Measurements from ENCODE around the gene UTP11.

The UTP11 gene

DNA sequence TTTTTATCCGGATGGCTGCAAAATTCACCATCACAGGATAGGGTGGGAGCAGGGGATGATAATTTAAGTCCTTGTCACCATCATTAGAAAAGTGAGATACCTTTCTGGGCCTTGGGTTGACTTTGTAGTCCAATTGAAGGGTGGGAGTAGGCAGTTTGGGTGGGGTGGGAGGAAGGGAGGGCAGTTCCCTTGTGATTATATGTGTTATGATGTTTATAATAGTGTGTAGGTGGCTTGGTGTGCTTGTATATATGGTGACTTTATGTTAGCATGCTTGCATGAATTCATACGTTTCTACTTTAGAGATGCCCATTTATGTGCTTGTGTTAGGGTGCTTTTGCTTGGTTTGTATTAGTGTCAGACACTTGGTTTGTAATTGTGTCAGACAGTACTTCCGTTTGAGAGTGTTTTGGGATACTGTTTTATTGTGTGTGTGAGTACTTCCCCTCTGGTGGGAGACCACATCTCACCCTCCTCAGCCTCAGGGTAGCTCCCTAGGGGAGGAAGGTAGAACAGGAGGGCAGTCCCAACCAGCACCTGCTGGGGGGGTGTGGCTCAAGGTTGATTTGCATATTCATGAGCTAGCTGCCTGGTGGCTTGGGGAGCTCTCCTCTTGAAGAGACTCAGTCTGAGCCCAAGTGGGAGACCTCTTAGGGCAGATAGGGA is 40.3 kb downstream of the UTP11 start:
- peaks cover 47% of the 10 kb centered on the region for H3K27me3 Mint-ChIP-seq
- no peaks in the 10 kb centered on the region for H3K9me3 Mint-ChIP-seq
- intact Hi-C loops (cut with micrococcal nuclease) = no loop called here
- no peak overlapping the region for H3K4me3 Mint-ChIP-seq
- H3K27ac Mint-ChIP-seq = no peak overlapping the region
- no peaks in the 10 kb centered on the region for H3K4me1 Mint-ChIP-seq (ENCODE audit: low read depth)
- no peaks in the 10 kb centered on the region for H3K36me3 Mint-ChIP-seq (ENCODE audit: low read depth)

DNA sequence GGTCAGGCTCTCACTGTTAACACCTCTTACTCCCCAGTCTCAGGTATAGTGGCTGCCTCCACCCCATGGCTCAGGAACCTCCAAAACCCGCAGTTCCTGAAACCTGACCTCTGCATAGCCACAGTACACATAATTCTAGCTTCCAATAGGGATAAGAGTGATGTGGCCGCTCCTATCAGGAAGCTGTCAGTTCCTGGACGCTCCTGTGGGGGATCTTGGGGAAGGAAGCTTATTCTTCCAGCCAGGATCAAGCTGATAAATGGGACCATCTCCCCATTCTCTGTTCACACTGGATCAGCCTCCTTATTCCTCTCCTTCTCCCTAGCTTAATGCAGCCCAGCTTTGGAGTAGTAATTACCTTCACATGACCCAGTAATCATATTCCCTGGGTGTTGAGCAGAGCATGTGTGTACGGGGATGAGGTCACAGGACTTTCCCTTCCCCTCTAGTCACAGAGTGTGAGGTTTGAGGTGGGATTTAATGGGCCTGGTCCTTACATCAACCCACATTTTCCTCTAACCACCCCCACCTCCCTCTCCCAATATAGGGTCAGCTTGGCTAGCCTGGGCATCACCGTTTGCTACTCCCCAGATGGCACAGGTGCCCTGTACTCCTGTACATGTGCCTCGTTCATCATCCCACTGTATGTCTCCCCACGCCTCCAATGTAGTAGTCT is 41.0 kb downstream of the UTP11 start:
- intact Hi-C loops (cut with micrococcal nuclease) = no loop called here
- Mint-ChIP-seq H3K4me1 (ENCODE audit: low read depth) (no peaks in the 10 kb centered on the region), H3K36me3 (ENCODE audit: low read depth) (no peaks in the 10 kb centered on the region), H3K4me3 (no peak overlapping the region), H3K27me3 (peaks cover 44% of the 10 kb centered on the region), H3K27ac (no peak overlapping the region), H3K9me3 (no peaks in the 10 kb centered on the region)

DNA sequence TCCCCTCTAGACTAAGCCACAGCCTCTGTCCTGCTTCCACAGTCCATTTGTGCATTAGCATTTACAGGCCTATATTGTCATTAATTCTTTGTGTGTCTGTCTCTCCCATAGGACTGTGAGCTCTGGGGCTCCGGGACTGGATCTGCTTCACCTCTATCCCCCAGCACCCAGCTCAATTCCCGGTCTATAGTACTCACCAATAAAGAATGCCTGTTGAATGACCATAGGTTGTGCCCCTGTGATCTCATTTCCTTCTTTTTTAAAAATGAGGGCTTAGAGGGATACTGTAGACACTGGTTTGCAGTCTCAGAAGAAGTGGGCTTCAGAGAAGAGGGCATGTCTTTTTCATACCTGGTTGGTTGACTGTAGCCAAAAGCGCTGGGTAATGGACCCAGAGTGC is 42.9 kb downstream of the UTP11 start:
- intact Hi-C loops (cut with micrococcal nuclease) = no loop called here
- no peaks in the 10 kb centered on the region for H3K36me3 Mint-ChIP-seq (ENCODE audit: low read depth)
- H3K27me3 Mint-ChIP-seq = peaks cover 34% of the 10 kb centered on the region
- no peaks in the 10 kb centered on the region for H3K4me1 Mint-ChIP-seq (ENCODE audit: low read depth)
- no peak overlapping the region for H3K4me3 Mint-ChIP-seq
- H3K9me3 Mint-ChIP-seq = no peaks in the 10 kb centered on the region
- no peak overlapping the region for H3K27ac Mint-ChIP-seq

GRCh38 chr1:38055965-38056364 is 43.4 kb downstream of the UTP11 start:
- H3K27me3 Mint-ChIP-seq = peaks cover 34% of the 10 kb centered on the region
- no peaks in the 10 kb centered on the region for H3K9me3 Mint-ChIP-seq
- intact Hi-C loops (cut with micrococcal nuclease) = no loop called here
- H3K27ac Mint-ChIP-seq = no peak overlapping the region
- H3K4me3 Mint-ChIP-seq = no peak overlapping the region
- H3K4me1 Mint-ChIP-seq (ENCODE audit: low read depth) = no peaks in the 10 kb centered on the region
- H3K36me3 Mint-ChIP-seq (ENCODE audit: low read depth) = no peaks in the 10 kb centered on the region

DNA sequence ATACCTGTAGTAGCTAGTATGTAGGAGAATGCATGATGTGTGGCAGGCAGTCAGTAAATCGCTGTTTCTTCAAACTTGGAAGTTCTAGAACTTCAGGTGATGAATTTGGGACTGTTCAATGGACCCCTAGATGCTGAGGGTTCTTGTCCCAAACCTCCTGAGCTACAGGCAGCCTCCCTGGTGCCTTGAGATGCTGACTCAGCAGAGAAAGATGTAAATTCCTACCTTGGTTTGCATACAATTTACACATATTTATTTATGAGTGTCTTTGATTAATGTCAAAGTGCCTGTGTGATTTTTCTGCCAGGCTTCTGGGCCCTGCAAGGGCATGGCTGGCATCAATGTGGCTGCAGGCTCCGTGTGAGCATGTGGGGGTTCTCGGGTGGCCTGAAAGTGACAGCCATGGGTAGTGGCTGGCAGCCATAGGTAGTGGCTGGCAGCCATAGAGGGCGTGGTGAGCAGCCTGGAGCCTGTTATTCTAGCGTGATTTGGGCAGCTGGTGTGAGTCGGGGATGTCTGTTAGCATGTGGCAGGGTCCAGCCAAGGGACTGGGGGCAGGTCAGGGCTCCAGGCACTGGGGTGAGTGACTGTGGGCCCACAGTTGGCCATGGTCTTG is 47.2 kb downstream of the UTP11 start:
- H3K27ac Mint-ChIP-seq = no peak overlapping the region

DNA sequence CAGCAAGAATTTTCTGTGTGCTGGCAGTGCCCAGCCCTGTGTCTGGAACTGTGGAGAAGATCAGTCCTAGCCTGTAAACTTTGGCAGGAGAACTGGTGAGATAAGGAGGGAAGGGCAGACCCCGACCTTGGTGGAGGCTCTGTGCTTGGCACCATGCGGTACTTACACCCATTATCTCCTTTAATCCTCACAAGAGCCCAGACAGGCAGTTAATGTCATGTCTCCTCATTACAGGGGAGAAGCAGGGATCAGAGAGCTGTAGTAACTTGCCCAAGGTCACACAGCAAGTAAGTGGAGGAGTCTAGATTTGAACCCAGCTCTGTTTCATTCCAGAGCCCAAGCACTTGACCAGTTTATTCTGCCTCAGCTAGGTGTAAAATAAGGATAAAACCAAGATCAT is 48.0 kb downstream of the UTP11 start:
- Mint-ChIP-seq H3K9me3 (no peaks in the 10 kb centered on the region), H3K4me3 (no peak overlapping the region), H3K27ac (no peak overlapping the region), H3K36me3 (ENCODE audit: low read depth) (no peaks in the 10 kb centered on the region), H3K4me1 (ENCODE audit: low read depth) (no peaks in the 10 kb centered on the region), H3K27me3 (peaks cover 9% of the 10 kb centered on the region)
- intact Hi-C loops (cut with micrococcal nuclease) = no loop called here

More for the DNA sequence above, 47.2 kb downstream of the UTP11 start:
- no peaks in the 10 kb centered on the region for H3K9me3 Mint-ChIP-seq
- no peak overlapping the region for H3K4me3 Mint-ChIP-seq
- peaks cover 12% of the 10 kb centered on the region for H3K27me3 Mint-ChIP-seq
- H3K36me3 Mint-ChIP-seq (ENCODE audit: low read depth) = no peaks in the 10 kb centered on the region
- intact Hi-C loops (cut with micrococcal nuclease) = no loop called here
- H3K4me1 Mint-ChIP-seq (ENCODE audit: low read depth) = no peaks in the 10 kb centered on the region

- H3K4me3 Mint-ChIP-seq = no peak overlapping the region
- intact Hi-C loops (cut with micrococcal nuclease) = no loop called here
- no peaks in the 10 kb centered on the region for H3K36me3 Mint-ChIP-seq (ENCODE audit: low read depth)
- H3K9me3 Mint-ChIP-seq = no peaks in the 10 kb centered on the region
- no peak overlapping the region for H3K27ac Mint-ChIP-seq
- no peaks in the 10 kb centered on the region for H3K4me1 Mint-ChIP-seq (ENCODE audit: low read depth)
- H3K27me3 Mint-ChIP-seq = peaks cover 9% of the 10 kb centered on the region
Measured at GRCh38 chr1:38061290-38061689, 48.8 kb downstream of the UTP11 start.

- Mint-ChIP-seq H3K27me3 (peaks cover 11% of the 10 kb centered on the region), H3K36me3 (ENCODE audit: low read depth) (no peaks in the 10 kb centered on the region), H3K4me3 (no peak overlapping the region), H3K27ac (no peak overlapping the region), H3K4me1 (ENCODE audit: low read depth) (no peaks in the 10 kb centered on the region), H3K9me3 (no peaks in the 10 kb centered on the region)
- intact Hi-C loops (cut with micrococcal nuclease) = no loop called here
Measured at GRCh38 chr1:38061883-38062328, 49.4 kb downstream of the UTP11 start.

DNA sequence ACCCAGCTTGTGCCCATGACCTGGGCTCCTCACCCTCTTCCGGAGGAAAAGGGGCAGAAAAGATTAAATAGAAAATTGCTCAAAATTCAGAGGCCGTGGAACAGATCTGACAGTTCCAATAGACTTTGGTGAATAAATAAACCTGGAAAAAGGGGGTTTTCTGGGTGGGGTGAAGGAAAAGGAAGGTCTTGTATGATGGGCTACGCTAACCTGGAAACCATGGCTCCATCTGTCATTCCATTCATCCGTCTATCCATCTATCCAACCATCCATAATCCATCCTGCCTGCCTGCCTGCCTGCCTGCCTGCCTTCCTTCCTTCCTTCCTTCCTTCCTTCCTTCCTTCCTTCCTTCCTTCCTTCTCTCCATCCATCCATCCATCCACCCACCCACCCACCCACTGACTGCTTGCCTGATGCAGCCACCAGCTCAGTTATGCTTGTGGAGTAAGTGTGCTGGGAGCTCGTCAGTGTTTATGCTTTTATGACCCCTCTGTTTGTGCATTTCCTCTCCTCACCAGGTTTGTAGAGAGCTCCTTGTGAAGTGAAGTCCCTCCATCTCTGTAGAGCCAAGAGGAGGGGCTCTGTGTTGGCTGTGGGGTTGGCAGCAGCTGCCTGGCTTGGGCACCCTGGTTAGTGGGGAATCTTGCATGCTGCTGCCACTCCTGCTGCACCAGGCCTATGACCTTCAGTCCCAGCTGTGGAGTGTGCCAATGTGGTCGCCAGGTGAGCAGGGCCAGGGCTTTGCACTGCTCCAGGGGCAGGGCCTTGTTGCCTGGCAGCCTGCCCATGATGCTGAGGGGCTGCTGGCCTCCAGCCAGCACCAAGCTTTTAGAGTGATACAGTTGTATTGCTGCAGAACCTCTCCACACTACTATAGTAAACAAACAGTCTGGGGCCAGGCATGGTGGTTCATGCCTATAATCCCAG is 50.1 kb downstream of the UTP11 start:
- Mint-ChIP-seq H3K4me3 (no peak overlapping the region), H3K9me3 (no peaks in the 10 kb centered on the region), H3K27ac (no peak overlapping the region), H3K36me3 (ENCODE audit: low read depth) (no peaks in the 10 kb centered on the region), H3K4me1 (ENCODE audit: low read depth) (no peaks in the 10 kb centered on the region), H3K27me3 (peaks cover 11% of the 10 kb centered on the region)
- intact Hi-C loops (cut with micrococcal nuclease) = no loop called here

GRCh38 chr1:38063616-38064015 is 51.1 kb downstream of the UTP11 start:
- H3K27ac Mint-ChIP-seq = no peak overlapping the region
- H3K27me3 Mint-ChIP-seq = peaks cover 11% of the 10 kb centered on the region
- no peaks in the 10 kb centered on the region for H3K9me3 Mint-ChIP-seq
- no peaks in the 10 kb centered on the region for H3K36me3 Mint-ChIP-seq (ENCODE audit: low read depth)
- no peak overlapping the region for H3K4me3 Mint-ChIP-seq
- no peaks in the 10 kb centered on the region for H3K4me1 Mint-ChIP-seq (ENCODE audit: low read depth)
- intact Hi-C loops (cut with micrococcal nuclease) = no loop called here

- Mint-ChIP-seq H3K36me3 (ENCODE audit: low read depth) (no peaks in the 10 kb centered on the region), H3K27ac (no peak overlapping the region), H3K9me3 (no peaks in the 10 kb centered on the region), H3K4me3 (no peak overlapping the region), H3K27me3 (peaks cover 11% of the 10 kb centered on the region), H3K4me1 (ENCODE audit: low read depth) (no peaks in the 10 kb centered on the region)
- intact Hi-C loops (cut with micrococcal nuclease) = no loop called here
Measured at GRCh38 chr1:38064197-38064903, 51.8 kb downstream of the UTP11 start.

DNA sequence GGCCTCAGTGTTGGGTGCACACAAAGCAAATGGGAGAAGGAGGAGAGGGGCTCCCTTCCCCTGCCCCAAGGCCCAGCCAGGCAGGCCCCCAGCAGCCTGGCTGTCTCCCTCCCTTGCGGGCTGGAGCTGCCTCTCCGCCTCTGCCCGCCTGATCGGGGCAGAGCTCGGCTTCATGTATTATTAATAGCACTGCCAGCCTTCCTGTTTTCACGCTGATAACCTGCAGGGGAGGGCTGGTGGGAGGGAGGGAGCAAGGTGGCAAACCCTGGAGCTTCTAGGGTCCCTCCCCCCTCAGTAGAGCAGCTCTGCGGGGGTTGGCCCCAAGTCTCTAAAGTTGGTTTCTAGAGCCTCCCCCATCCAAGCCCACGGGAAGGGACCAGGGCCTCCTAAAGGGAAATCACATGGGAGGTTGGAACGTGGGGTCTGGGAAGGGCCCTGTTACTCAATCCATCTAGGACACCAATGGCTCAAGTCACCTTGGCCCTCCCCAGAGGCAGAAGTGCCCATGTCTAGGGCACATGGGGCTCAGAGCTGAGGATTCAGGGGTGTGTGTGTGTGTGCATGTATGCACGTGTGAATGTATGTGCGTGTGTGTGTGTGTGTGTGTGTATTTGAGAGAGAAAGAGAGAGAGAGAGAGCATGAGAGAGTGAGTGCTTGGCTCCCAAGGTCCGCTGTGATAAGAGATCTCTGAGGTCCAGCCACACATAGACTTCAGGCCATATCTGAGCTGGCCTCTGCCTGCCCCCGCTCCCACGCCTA is 55.9 kb downstream of the UTP11 start:
- Mint-ChIP-seq H3K36me3 (ENCODE audit: low read depth) (no peaks in the 10 kb centered on the region), H3K4me3 (no peak overlapping the region), H3K4me1 (ENCODE audit: low read depth) (no peaks in the 10 kb centered on the region), H3K9me3 (no peaks in the 10 kb centered on the region), H3K27me3 (peaks cover 19% of the 10 kb centered on the region), H3K27ac (no peak overlapping the region)
- intact Hi-C loops (cut with micrococcal nuclease) = no loop called here

DNA sequence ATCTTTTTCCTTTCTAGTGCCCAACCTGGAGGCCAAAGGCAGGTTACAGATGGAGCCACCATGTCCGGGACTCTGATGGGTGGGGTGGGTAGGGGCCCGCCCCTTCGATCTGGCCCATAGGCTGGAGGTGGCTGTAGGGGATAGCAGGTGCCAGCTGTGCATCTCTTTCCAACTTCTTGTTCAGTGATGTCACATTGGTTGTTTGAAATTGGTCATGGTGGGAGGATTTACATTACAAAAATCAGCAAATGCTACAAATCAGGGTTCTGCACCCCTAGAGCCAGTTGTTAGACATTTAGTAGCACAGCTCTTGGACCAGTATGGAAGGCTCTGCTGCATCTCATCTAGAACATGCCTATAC is 56.4 kb downstream of the UTP11 start:
- no peaks in the 10 kb centered on the region for H3K4me1 Mint-ChIP-seq (ENCODE audit: low read depth)
- peaks cover 20% of the 10 kb centered on the region for H3K27me3 Mint-ChIP-seq
- no peak overlapping the region for H3K4me3 Mint-ChIP-seq

More for the DNA sequence above, 56.4 kb downstream of the UTP11 start:
- H3K9me3 Mint-ChIP-seq = no peaks in the 10 kb centered on the region
- H3K36me3 Mint-ChIP-seq (ENCODE audit: low read depth) = no peaks in the 10 kb centered on the region
- H3K27ac Mint-ChIP-seq = no peak overlapping the region
- intact Hi-C loops (cut with micrococcal nuclease) = no loop called here
